Stomach (tissue), 4 donors: ENCODE data around the gene SIN3B.

Source experiments
- POLR2A ChIP-seq, 4 donors: fragments of 450-650 bp; IDR thresholded peaks; one replicate each; pipeline ENCODE4 v1.6.1; 2016; ENCODE audit warnings: antibody characterized with exemption in 4 of 4, control low read depth in 2 of 4, mild to moderate bottlenecking in 1 of 4, moderate library complexity in 1 of 4
- POLR2AphosphoS5 ChIP-seq, 3 donors: sonication (generic); formaldehyde crosslinking; IDR thresholded peaks; one replicate each; pipeline ENCODE4 v1.6.1; 2016; ENCODE audit warnings: antibody characterized with exemption in 3 of 3
- TF ChIP-seq, protein P1 (sequence below), 7 experiments: fragments of 450-650 bp in 4 of 7; fragments of 200-600 bp in 3 of 7; sonication (generic) in 3 of 7; IDR thresholded peaks; one replicate each; pipeline ENCODE4 v1.5.1; 2016 to 2019; ENCODE audit warnings: antibody characterized with exemption in 7 of 7, control low read depth in 2 of 7, mild to moderate bottlenecking in 1 of 7

DNA sequence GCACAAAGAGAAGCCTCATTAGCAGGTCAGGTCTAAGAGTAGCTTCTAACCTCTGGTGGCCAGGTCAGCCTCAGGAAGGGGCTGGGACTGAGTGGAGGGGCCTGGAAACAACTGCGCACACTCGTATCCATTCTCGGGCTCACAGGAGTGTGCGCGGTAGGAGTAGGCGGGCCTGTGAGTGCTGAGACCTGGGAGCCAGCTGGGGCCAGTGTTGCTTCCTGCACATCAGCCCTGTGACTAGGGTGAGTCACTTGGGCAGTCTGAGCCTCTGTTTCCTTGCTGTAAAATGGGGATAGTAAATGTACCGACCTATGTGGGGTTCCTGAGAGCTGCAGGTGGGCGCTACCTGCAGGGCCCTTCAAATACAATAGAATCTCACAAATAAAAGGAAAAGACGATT lies 26.9 kb downstream of the SIN3B start:
- TF ChIP-seq POLR2AphosphoS5 (IDR thresholded peaks at IDR 0.05) (no peak), POLR2A (IDR thresholded peaks at IDR 0.05) (no peak)
- TF ChIP-seq, protein P1, sequence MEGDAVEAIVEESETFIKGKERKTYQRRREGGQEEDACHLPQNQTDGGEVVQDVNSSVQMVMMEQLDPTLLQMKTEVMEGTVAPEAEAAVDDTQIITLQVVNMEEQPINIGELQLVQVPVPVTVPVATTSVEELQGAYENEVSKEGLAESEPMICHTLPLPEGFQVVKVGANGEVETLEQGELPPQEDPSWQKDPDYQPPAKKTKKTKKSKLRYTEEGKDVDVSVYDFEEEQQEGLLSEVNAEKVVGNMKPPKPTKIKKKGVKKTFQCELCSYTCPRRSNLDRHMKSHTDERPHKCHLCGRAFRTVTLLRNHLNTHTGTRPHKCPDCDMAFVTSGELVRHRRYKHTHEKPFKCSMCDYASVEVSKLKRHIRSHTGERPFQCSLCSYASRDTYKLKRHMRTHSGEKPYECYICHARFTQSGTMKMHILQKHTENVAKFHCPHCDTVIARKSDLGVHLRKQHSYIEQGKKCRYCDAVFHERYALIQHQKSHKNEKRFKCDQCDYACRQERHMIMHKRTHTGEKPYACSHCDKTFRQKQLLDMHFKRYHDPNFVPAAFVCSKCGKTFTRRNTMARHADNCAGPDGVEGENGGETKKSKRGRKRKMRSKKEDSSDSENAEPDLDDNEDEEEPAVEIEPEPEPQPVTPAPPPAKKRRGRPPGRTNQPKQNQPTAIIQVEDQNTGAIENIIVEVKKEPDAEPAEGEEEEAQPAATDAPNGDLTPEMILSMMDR (IDR thresholded peaks at IDR 0.05): no peak
